Stimulated activated CD4-positive, alpha-beta T cell treated with anti-CD3 and anti-CD28 coated beads, Interleukin-12 subunit alpha, Interleukin-12 subunit beta, amount 100 ng/mL, for 4 hours (primary cell): ENCODE results near the gene BCL11A.

Experiments
- DNase-seq: peaks from one replicate; pipeline ENCODE4 v3.0.0-alpha.2; 2020

The BCL11A gene

DNA sequence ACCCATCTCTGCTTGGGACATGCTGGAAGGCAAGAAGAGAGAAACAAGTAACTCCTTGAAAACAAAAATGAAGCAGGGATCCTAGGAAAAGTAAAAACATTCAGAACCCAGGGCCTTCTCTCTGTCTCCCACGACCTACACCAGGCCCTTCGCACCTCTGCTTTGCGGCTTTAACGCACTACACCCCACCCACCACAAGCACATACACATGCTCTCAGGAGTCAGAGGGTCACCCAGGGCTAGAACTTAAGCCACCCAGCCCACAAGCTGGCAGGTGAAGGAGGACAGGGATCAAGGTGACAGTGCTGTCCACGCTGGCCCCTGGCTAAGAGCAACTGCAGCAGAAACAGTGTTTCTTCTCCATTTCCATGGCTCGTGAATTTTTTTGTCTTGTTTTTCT, 72.2 kb downstream of the BCL11A start:
- DNase-seq: no peak

DNA sequence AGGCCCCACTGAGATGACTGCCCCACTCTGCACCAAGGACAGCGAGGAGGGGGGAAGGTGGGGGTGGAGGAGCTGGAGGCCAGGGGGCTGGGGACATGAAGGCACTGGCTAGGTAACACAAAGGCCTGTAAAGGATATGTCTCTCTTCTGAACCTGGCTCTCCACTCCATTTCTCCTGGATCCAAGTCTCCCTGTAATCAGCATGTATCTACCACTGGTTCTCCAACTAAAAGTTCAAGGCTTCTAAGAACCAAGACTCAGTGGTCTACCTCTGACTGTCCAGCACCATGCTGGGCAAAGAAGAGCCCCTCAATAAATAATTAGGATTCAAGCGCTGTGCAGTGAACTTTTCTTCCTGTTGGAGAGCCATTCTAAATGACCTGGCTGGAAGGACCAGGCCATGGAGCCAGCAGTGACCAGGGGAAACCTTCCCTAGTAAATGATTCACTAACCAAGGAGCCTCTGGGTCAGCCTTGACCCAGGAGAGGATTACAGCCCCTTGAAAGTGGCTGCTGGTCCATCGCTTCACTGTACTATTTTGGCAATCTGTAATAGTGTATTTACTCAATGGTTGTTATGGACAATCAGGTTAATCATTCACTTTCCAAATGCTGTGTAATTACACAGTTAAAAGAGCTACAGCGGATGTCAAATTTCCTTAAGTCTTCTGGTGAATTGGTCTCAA, 73.2 kb downstream of the BCL11A start:
- no peak for DNase-seq

DNA sequence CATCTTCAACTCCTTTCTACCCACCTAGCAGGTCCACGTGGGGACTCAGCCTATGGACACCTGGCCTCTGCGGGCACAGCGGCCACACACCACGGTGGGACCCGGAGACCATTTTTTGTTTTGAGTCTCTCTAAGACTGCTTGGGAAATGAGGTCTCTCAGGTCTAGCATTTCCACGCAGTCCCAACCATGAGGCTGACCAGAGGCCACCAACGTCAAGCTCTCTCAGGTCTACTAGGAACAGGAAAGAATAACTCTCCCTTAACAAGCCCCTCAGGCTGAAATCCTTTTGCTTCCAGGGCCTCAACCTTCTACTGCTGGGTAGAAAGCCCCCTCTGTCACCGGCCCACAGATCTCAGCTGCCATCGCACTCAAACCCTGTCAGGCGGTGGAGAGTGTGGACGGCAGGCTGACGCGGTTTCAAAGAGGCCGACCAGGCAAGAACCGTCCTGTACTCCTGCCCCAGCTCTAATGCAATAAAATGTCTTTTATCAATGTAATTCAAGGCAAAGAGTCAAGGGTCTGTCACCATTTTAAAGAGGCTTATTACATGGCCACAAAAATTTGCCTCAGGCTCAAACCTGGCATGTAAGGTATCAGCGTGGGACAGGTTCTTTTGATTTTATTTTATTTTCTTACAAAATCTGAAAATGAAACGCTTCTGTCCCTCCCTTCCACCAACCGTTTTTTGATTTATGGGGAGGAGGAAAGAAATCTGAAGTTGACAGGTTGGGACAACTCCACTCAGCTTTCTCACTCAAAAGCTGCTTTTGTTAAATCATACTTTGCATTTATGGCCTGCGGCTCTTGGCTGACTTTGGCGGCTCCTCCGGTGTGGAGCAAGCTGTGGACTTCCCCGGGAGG, 74.0 kb downstream of the BCL11A start:
- DNase-seq: no peak

DNA sequence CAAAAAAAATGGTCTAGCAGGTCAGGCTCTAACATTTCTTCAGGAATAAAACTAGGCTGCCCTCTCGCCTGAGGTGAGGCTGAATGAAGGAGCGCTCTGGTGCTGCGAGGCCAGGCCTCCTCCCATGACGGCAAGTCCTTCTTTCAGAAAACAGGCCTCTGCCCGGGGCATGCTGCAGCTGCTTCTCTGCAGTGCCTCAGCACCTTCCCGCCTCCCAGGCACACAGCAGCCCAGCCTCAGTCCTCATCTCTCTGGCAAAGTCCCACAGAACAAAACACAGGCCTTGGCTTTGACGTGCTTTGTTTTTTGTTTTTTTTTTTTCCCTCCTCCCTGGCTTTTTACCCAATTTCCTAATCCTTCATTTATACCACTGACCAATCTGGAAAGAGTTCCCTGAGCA, 74.8 kb downstream of the BCL11A start:
- DNase-seq: no peak

DNA sequence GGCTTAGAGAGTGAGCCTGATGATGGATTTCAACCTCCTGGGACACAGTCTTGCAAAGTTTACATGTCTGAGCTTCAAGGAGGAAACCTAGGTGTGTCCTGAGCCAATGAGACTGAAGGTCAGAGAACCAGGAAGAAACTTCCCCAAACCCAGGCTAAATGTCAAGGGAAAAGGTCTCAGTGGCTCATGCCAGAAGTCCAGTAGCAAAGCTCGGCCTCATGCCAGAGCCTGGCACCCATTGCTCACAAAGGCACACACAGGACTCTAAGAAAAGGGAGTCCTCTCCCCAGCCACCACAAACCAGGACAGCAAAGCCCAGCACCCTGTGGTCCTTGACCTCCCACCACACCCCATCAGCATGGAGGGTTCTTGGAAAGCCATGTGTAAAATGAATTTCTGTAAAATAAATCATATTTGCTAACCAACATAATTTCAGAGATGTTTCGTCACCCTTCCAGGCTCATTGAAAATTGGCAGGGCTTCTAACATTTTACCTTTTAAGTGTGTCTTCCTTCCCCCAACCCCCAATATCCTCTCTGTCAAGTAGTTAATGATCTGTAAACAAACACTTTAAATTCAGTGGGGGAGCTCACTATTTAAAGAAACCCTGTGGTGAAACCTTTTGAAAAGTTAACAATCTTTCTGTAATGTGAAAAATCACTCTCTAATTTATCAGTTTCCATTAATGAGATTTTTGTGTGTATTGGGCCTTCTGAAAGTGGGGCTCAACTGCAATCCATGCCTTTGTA, 77.1 kb downstream of the BCL11A start:
- no peak for DNase-seq

DNA sequence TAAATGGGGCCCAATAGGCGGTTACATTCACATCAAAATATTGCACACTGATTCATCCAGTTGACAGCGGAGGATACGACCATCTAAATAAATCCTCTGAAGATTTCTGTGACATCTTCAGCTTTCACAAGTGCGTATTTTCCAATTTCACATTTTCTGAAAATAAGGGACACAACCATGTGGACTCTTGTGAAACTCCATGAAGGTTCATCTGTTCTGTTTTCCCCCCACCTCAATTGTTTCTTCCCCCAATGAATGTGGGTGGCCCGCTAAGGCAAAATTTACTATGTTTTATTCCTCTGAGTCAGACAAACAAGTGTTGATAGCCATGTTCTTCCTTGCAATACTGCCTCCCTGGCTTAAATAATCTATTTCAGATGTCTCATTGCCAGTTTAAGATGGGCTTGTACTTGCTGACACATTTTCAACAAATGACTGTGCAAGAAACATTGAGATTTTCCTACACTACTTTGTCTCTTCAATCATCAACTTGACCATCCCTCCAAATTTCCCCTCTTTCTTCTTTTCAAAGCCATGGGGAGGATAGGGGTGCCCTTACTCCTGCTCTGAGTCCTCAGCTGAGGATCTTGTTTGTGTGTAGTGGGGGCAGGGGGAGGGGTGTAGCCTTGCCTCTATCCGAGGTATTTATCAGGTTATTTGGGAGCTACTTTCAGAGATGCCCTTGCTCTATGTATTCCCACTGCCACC, 78.2 kb downstream of the BCL11A start:
- DNase-seq: no peak

DNA sequence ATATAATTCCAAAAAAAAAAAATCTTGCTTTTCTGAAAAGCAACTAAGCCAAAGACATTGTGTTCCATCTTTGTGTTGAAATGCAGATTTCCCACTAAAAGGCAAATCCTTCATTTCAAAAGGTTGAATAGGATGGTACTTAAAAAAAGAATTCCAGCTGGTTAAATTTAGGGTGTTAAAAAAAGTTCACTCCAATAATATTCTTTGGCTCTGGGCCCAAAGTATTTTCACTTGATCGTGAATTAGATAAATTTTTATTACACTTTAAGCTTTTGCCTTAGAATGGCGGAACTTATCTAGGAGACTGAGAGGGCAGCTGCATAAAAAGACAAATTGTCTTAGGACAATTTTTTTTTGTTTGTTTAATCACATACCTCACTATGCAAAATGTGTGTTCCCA, 79.2 kb downstream of the BCL11A start:
- DNase-seq: no peak

DNA sequence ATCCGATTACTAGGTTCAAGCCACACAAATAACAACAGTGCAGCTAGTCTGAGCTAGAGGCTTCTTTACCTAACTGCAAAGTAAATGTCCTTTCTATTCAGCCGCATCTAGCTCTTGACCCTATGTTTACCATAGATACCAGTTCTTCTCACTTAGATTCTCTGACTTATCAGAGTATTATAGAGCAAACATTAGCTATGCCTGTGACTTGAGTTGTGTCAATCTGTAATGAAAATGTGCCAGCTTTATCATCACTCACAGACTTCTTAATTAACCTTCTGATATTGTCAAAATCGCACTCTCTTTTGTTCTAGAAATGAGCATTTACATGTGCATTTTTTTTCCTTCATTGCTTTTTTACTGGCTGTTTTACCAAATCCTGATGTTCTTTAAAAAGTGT, 79.9 kb downstream of the BCL11A start:
- DNase-seq: no peak

DNA sequence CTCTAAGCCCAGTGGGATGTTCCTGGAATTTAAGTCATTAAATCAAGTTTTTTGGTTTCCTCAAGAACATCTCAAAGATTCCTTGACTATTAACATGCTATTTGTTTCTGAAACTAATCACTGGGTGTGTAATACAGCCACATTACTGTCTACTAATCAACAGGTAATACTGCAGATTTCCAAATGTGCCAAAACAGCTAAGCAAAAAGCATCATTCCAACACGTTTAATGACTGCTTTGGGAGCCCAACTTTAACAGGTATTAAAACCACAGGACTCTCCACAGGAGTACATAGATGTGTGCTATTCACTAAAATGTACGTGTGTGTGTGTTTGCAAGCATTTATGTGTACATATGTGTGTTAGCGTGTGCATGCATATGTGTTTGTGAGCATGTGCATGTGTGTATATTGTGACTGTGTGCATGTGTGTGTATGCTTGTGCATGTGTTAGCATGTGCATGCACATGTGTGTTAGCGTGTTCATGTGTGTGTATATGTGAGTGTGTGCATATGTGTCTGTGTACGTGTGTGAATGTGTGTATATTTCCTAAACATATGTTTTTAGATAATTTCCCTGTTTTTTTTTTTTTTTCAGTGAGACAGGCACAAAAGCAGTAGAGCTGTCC, 80.7 kb downstream of the BCL11A start:
- DNase-seq: no peak

DNA sequence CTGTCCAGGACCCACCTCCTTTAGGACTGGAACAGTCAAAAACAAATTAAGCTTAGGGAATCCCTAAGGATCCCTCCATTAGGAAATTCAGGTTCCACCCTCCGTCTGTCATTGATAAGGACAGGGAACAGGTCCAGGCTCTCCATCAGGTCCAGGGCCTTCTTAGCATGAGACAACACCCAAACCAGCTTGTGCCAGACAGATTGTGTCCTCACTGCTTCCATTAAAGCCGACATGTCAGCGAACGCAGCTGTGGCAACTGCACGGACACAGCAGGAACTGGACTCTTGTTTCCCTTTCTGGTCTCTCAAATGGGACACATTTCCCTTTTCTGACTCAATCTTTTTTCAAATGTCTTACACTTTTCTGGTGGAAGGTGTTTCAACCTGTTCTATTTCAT, 81.4 kb downstream of the BCL11A start:
- no peak for DNase-seq

DNA sequence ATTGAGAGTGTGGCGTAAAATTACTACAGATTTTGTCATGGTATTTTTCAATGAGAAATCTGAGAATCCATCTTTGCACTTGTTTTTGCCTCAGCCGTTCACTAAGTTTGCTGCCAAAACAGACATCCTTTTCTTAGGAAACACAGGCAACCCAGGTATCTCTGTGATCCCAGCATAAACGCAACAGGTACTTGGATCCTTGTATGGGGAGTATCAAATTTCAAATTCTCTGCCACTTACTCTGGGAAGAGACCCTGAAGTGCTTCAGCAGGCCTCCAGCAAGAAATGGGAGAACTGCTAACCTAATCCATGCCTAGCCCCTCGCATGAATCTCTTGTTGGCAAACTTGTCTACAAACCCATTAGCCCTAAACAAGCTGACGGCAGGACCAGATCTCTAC, 83.1 kb downstream of the BCL11A start:
- DNase-seq: no peak

DNA sequence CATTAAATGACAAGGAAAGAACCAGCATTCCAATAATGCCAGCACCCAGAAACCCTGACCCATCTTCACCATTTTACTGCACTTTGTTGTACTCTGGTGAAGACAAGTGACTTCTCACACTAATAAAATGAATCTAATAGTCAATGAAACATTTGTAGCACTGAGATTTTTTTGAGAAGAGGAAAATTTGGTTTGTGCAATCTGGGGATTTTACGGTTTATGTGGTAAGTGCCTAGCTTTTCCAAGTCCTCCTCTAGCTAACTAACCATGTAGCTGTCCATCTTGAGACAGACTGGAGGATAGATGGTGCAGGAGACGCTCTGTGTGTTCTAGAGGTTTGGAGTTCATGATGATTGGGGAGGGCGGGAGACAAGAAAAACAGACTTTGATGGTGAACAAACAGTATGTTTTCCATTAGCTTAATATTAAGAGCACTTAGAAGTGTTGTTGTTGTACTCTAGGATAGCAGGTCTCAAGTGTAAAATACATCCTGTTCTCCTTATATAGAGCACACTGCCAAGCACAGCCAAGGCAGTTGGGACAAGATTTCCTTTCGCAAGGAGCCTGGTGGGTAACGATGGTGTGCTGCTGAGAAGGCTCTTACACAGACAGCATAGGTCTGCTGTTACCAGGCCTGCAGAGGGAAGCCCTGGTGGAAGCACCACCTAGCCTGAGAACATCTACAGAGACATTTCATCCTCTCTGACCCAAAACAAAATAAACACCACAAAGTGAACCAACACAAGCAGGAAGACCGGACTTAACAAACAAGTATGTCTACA, 83.7 kb downstream of the BCL11A start:
- no peak for DNase-seq

DNA sequence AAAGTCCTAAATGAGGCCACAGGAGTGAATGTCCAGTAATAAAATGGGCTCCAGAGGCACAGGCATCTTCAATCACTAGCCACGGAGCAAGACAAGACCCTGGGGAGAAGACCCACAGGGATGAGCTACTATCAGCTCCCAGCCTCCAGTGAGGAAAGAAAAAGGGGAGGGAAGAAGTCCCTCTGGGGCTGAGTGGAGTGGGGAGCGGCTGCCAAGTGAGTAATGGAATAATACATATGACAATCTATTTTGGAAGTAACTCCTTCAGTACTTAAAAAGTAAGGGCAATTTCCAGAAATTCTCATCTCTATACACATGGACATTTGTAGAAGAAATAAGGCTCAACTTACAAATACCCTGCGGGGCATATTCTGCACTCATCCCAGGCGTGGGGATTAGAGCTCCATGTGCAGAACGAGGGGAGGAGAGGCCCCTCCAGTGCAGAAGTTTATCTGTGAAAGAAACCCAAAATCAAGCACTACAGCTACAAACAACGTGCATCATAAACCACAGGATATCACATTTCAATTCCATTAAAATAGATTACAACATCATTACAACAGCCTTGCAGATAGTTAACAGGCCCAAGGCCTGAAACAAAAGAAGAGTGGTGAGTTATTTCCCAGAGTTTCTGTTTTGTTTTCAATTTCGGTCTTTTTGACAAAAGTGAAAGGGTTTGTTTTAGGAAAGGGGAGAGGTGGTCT, 84.9 kb downstream of the BCL11A start:
- no peak for DNase-seq

DNA sequence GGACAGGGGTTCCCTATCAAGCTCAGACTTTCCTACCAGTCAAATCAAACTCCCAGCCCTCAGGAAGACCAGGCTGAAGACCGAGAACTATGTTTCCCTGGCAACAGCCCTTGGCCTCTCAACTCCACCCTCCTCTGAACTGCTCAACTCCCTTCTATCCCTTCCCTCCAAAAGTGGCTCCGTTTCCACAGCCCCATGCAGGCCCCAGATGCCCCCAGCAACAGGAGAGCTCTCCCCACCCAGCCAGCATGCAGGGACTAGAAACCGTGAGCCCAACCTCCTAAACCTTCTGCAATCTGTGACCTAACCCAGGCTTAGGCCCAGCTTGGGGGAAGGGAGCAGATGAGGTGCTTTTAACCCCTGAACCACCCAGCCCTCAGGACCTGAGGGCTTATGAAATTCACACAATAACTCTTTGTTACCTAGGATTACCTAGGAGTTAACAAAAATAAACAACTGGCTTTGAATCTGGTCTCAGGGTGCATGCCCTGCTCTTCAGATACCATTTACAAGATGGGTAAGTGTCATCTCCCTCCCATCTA, 87.2 kb downstream of the BCL11A start:
- no peak for DNase-seq

DNA sequence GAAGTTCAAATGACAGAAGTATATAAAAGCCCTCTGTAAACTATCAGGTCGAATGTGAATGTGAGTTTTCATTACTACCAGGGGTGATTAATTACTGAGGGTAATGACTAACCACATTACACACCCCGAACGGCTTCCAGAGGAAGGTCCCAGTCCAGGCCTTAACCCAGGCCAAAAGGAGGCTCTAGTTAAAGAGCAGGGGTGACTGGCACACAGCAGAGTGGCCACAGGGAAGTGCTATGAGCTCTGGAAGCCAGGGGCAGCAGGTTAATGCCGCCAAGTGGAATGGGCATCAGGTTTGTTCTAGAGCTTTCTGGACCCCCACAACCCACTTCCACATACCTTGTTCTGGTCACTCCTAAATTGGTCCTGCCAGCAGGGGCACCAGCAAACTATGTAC, 87.7 kb downstream of the BCL11A start:
- no peak for DNase-seq

DNA sequence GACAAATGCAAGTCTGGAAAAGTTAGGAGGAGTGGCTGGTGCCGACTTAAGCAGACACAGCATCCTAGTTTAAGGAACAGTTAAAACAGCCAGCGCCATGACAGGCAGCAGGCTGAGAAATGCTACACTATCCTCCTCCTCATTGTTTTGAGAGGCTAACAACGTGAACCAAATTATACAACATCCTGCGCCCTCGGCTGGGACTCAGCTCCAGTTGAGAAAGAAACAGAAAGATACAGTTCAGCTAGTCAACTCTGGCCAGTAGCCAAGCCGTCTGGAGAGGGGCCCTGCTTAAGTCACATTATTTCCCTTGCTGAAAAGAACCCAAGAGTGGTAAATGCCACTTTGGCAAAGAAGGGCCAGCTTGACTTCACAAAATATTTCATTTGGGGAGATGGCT, 90.2 kb downstream of the BCL11A start:
- no peak for DNase-seq

DNA sequence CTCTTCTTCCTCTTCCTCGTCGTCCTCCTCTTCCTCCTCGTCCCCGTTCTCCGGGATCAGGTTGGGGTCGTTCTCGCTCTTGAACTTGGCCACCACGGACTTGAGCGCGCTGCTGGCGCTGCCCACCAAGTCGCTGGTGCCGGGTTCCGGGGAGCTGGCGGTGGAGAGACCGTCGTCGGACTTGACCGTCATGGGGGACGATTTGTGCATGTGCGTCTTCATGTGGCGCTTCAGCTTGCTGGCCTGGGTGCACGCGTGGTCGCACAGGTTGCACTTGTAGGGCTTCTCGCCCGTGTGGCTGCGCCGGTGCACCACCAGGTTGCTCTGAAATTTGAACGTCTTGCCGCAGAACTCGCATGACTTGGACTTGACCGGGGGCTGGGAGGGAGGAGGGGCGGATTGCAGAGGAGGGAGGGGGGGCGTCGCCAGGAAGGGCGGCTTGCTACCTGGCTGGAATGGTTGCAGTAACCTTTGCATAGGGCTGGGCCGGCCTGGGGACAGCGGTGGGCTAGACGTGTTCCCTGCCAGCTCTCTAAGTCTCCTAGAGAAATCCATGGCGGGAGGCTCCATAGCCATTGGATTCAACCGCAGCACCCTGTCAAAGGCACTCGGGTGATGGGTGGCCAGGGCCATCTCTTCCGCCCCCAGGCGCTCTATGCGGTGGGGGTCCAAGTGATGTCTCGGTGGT, 91.9 kb downstream of the BCL11A start:
- DNase-seq: no peak

DNA sequence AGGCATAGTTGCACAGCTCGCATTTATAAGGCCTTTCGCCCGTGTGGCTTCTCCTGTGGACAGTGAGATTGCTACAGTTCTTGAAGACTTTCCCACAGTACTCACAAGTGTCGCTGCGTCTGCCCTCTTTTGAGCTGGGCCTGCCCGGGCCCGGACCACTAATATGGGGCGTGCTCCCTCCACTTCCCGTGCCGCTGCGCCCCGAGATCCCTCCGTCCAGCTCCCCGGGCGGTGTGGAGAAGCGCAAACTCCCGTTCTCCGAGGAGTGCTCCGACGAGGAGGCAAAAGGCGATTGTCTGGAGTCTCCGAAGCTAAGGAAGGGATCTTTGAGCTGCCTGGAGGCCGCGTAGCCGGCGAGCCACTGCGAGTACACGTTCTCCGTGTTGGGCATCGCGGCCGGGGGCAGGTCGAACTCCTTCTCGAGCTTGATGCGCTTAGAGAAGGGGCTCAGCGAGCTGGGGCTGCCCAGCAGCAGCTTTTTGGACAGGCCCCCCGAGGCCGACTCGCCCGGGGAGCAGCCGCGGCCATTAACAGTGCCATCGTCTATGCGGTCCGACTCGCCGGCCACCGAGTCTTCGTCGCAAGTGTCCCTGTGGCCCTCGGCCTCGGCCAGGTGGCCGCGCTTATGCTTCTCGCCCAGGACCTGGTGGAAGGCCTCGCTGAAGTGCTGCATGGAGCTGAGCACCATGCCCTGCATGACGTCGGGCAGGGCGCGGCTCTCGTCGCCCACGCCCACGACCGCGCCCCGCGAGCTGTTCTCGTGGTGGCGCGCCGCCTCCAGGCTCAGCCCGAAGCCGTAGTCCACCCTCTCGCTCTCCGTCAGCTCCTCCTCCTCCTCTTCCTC, 92.7 kb downstream of the BCL11A start:
- DNase-seq: no peak

DNA sequence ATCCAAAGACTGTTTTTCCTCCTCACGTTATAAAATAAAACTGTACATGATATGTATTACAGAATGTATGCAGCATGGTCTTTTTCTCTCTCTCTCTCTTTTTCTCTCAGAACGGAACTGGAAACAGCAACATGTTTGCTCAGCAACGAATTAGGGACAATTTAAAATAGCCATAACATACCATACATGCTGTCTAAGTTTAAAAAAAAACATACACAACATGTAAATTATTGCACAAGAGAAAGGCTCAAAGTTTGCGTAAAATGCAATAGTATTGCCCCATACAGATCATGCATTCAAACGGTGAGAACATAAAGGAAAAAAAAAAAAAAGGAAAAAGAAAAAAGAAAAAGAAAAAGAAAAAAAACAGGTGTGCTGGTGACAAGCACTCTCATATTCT, 93.6 kb downstream of the BCL11A start:
- DNase-seq: no peak
